ENCODE results near the gene ZPR1. TPM values are rescaled to one million over a fixed set of nuclear protein-coding genes. Genes with fewer than 3 reads are reported as not detected.

The ZPR1 gene
- total RNA-seq, 1 donor from 2014 or later: 84.1 TPM

DNA sequence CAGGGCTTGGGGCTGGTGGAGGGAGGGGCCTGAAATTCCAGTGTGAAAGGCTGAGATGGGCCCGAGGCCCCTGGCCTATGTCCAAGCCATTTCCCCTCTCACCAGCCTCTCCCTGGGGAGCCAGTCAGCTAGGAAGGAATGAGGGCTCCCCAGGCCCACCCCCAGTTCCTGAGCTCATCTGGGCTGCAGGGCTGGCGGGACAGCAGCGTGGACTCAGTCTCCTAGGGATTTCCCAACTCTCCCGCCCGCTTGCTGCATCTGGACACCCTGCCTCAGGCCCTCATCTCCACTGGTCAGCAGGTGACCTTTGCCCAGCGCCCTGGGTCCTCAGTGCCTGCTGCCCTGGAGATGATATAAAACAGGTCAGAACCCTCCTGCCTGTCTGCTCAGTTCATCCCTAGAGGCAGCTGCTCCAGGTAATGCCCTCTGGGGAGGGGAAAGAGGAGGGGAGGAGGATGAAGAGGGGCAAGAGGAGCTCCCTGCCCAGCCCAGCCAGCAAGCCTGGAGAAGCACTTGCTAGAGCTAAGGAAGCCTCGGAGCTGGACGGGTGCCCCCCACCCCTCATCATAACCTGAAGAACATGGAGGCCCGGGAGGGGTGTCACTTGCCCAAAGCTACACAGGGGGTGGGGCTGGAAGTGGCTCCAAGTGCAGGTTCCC, 41.8 kb upstream of the ZPR1 start, which contains the start of gene APOC3:
TSS of gene APOC3 (plus strand) at position 383 of the 659 bp plus-strand sequence. CDS start 676 bp downstream, outside the sequence.
- no peaks in the 10 kb centered on the region for H3K27me3 Mint-ChIP-seq (ENCODE audit: low read depth)
- H3K4me3 Mint-ChIP-seq (ENCODE audit: low read depth): no peak within 1 kb of the TSS
- no peaks in the 10 kb centered on the region for H3K36me3 Mint-ChIP-seq (ENCODE audit: low read depth)
- no peaks in the 10 kb centered on the region for H3K9me3 Mint-ChIP-seq
- DNase-seq (ENCODE audit: low spot score): no peak
- intact Hi-C loops (cut with micrococcal nuclease): no loop called here
- no peak within 1 kb of the TSS for H3K27ac Mint-ChIP-seq
- H3K4me1 Mint-ChIP-seq (ENCODE audit: low read depth): no peaks in the 10 kb centered on the region

DNA sequence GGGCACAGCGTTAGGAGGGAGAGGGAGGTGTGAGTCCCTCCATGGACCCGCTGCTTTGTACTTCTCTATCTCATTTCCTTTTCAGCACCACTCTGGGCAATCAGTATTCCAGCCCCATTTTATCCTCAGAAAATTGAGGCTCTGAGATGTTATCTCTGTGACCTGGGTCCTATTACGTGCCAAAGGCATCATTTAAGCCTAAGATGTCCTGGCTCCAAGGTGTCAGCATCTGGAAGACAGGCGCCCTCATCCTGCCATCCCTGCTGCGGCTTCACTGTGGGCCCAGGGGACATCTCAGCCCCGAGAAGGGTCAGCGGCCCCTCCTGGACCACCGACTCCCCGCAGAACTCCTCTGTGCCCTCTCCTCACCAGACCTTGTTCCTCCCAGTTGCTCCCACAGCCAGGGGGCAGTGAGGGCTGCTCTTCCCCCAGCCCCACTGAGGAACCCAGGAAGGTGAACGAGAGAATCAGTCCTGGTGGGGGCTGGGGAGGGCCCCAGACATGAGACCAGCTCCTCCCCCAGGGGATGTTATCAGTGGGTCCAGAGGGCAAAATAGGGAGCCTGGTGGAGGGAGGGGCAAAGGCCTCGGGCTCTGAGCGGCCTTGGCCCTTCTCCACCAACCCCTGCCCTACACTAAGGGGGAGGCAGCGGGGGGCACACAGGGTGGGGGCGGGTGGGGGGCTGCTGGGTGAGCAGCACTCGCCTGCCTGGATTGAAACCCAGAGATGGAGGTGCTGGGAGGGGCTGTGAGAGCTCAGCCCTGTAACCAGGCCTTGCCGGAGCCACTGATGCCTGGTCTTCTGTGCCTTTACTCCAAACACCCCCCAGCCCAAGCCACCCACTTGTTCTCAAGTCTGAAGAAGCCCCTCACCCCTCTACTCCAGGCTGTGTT, 41.1 kb upstream of the ZPR1 start:
- Mint-ChIP-seq H3K27me3 (ENCODE audit: low read depth) (no peaks in the 10 kb centered on the region), H3K4me3 (ENCODE audit: low read depth) (no peak overlapping the region), H3K27ac (no peak overlapping the region), H3K4me1 (ENCODE audit: low read depth) (no peaks in the 10 kb centered on the region), H3K9me3 (no peaks in the 10 kb centered on the region), H3K36me3 (ENCODE audit: low read depth) (no peaks in the 10 kb centered on the region)
- DNase-seq (ENCODE audit: low spot score): no peak
- intact Hi-C loops (cut with micrococcal nuclease): no loop called here

DNA sequence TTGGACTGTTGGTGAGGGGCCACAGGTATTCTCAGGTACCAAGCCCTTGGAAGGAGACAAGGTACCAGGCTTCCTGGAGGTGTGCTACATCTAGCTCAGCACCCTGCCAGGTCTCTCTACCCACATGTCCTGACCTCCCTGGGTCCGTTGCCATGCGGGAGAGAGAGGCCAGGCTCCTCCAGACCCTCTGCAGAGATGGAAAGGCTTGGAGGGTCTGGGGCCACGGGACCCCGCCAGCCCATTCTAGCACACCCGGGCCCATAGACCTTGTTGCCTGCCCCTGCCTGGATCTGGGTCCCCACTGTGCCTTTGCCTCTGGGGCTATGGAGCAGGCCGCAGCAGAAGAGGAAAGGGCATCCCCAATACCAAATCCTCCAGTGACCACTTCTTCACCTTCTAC, 39.6 kb upstream of the ZPR1 start:
- intact Hi-C loops (cut with micrococcal nuclease): no loop called here
- Mint-ChIP-seq H3K27ac (no peak overlapping the region), H3K36me3 (ENCODE audit: low read depth) (no peaks in the 10 kb centered on the region), H3K9me3 (no peaks in the 10 kb centered on the region), H3K4me3 (ENCODE audit: low read depth) (no peak overlapping the region), H3K4me1 (ENCODE audit: low read depth) (no peaks in the 10 kb centered on the region), H3K27me3 (ENCODE audit: low read depth) (no peaks in the 10 kb centered on the region)
- no peak for DNase-seq (ENCODE audit: low spot score)

DNA sequence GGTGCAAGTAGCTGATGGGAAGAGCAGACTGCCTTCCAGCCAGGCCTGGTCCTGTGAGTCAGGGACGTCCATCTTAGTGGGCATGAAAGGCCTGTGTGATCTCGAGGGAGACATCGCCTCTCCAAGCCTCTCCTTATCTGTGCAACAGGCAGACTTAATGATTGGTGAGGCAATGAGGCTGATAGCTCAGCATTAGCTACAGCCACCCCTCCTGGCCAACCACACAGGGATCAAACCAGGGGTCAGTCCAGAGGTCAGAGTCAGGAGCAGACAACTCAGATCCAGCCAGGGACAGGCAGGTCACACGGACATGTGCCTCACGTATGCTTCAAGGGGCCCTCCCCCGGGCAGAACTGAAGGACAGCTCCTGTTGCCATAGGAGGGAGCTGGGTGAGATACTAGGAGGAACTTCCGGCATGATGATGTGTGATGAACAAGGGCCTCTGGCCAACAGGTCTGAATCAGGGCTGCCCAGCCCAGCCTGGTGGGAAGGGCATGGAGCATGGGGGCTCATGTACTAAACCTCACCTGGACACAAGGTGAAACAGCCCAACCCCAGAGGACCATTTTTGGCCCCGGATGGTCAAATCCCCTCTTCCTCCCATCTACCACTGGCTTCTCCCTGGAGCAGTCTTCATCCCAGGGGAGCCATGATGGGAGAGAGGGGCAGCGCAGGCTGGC, 39.1 kb upstream of the ZPR1 start:
- intact Hi-C loops (cut with micrococcal nuclease): no loop called here
- H3K4me1 Mint-ChIP-seq (ENCODE audit: low read depth): no peaks in the 10 kb centered on the region
- no peaks in the 10 kb centered on the region for H3K27me3 Mint-ChIP-seq (ENCODE audit: low read depth)
- no peaks in the 10 kb centered on the region for H3K36me3 Mint-ChIP-seq (ENCODE audit: low read depth)
- H3K4me3 Mint-ChIP-seq (ENCODE audit: low read depth): no peak overlapping the region
- no peak for DNase-seq (ENCODE audit: low spot score)
- H3K27ac Mint-ChIP-seq: no peak overlapping the region
- H3K9me3 Mint-ChIP-seq: no peaks in the 10 kb centered on the region

DNA sequence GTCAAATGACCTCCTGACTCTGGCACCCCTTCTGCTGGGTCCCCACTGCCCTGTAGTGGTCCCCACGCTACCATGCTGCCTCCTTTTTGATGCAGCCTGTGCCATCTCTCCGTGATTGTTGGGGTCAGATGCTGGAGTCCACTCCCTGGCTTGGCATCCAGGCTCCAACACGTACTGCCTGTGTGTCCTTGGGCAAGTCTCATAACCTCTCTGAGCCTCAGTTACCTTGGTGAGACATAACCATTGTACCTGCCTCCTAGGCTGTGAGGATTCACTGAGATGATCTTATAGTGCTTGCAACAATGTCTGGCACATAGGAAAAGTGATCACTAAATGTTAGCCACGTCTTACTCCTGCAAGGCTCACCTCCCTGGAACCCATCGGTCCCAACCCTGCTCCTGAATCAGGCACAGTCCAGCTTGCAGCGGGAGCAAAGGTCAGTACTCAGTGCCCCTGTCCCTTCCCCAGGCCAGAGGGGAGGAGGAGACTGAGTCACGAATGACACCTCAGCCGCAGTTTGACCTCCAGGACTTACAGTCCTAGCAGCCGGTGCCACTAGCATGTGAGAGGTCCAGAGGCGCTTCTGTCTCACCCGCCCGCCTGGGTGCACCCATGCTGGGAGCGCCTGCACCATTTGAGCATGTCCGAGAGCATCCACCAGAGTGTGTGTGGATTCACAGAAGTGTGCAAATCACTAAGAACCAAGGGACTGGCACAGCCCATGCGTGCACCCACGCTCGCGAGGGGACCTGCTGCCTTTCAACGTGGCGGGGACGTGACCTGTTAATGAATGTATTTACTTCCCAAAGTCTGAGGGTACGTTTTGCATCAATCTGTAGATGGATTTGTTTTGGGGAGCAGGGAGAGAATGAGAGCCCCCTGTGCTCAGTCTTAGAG, 38.3 kb upstream of the ZPR1 start:
- intact Hi-C loops (cut with micrococcal nuclease): no loop called here
- Mint-ChIP-seq H3K4me1 (ENCODE audit: low read depth) (no peaks in the 10 kb centered on the region), H3K27ac (no peak overlapping the region)

DNA sequence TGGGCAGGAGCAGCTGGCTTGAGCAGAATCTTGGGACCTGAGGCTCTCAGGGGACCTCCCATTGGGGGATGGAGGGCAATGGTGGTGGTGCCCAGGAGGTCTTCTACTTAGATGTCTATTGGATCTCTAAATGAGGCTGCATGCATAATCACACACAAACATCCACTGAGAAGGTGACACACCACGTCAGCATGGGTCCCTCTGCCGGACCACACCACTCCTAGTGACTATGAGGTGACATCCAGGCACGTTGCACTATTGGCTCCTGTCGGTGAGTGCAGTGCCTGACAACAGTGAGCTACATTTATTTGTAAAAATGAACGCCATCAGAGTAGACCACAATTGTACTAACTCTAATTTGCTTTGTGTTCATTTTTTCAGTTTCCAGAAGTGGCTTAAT, 37.6 kb upstream of the ZPR1 start:
- Mint-ChIP-seq H3K4me3 (ENCODE audit: low read depth) (no peak overlapping the region), H3K36me3 (ENCODE audit: low read depth) (no peaks in the 10 kb centered on the region), H3K9me3 (no peaks in the 10 kb centered on the region), H3K27ac (no peak overlapping the region), H3K4me1 (ENCODE audit: low read depth) (no peaks in the 10 kb centered on the region), H3K27me3 (ENCODE audit: low read depth) (no peaks in the 10 kb centered on the region)
- no peak for DNase-seq (ENCODE audit: low spot score)
- intact Hi-C loops (cut with micrococcal nuclease): no loop called here

More for the DNA sequence above, 38.3 kb upstream of the ZPR1 start:
- Mint-ChIP-seq H3K36me3 (ENCODE audit: low read depth) (no peaks in the 10 kb centered on the region), H3K4me3 (ENCODE audit: low read depth) (no peak overlapping the region), H3K9me3 (no peaks in the 10 kb centered on the region), H3K27me3 (ENCODE audit: low read depth) (no peaks in the 10 kb centered on the region)
- no peak for DNase-seq (ENCODE audit: low spot score)

DNA sequence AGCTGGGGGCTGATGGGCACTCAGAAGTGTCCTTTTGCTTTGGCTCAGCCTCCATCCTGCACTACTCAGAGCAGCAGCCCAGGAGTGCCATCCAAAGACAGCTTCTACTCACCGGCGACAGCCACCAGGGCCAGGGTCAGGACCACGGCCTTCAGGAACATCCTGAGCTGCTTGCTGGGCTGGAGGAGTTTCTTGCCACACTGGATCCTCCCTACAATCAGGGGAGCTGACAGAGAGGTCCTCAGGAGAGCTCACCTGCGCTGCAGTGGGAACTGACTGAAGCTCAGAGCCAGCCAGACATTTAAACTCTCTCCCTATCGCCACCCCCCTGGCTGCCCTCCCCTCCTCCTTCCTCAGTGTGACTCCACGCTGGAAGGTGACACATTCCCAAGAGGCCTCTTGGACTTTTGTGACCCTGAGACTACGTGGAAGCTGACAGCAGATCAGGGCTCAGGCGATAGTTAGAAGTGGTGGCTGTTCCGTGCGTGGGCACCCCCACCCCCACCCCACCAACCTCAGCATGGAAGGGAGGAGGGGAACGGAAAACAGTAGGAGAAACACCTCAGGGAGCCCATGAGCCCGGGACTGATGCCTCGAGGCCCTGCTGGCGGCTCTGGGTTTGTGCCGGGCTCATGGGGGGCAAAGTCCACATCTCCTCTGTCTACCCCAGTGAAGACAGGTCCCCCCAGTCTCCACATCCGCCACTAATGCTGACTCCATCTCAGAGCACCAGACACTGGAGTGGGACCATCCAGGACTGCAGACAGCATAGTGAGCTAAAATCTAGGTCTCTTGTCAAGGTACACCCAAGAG, 35.4 kb upstream of the ZPR1 start, which contains the start of gene APOA4:
TSS of gene APOA4 (minus strand) at position 274 of the 813 bp plus-strand sequence. CDS start at position 161, 113 bp downstream.
- DNase-seq (ENCODE audit: low spot score): no peak
- Mint-ChIP-seq H3K9me3 (no peaks in the 10 kb centered on the region), H3K36me3 (ENCODE audit: low read depth) (no peaks in the 10 kb centered on the region), H3K4me1 (ENCODE audit: low read depth) (no peaks in the 10 kb centered on the region), H3K4me3 (ENCODE audit: low read depth) (no peak within 1 kb of the TSS), H3K27ac (no peak within 1 kb of the TSS), H3K27me3 (ENCODE audit: low read depth) (no peaks in the 10 kb centered on the region)
- intact Hi-C loops (cut with micrococcal nuclease): no loop called here

DNA sequence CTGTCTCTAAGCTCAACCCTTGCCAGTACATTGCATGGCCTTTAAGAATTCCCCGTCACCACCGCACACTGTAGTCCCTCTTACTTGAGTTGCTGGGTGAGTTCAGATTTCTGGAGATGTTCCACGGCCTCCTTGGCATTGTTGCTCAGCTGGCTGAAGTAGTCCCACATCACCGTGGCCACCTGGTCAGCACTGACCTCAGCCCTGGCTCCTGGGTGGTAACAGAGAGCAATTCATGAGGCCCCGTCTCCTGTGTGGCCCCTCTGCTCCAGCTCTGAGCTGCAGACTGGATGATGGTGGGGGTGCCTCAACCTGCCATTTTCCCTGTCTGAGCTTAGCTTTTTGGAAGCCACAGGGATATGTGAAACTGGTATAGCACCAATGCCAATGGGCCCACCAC, 34.8 kb upstream of the ZPR1 start:
- Mint-ChIP-seq H3K36me3 (ENCODE audit: low read depth) (no peaks in the 10 kb centered on the region), H3K9me3 (no peaks in the 10 kb centered on the region), H3K27ac (no peak overlapping the region), H3K27me3 (ENCODE audit: low read depth) (no peaks in the 10 kb centered on the region), H3K4me3 (ENCODE audit: low read depth) (no peak overlapping the region), H3K4me1 (ENCODE audit: low read depth) (no peaks in the 10 kb centered on the region)
- no peak for DNase-seq (ENCODE audit: low spot score)
- intact Hi-C loops (cut with micrococcal nuclease): no loop called here

DNA sequence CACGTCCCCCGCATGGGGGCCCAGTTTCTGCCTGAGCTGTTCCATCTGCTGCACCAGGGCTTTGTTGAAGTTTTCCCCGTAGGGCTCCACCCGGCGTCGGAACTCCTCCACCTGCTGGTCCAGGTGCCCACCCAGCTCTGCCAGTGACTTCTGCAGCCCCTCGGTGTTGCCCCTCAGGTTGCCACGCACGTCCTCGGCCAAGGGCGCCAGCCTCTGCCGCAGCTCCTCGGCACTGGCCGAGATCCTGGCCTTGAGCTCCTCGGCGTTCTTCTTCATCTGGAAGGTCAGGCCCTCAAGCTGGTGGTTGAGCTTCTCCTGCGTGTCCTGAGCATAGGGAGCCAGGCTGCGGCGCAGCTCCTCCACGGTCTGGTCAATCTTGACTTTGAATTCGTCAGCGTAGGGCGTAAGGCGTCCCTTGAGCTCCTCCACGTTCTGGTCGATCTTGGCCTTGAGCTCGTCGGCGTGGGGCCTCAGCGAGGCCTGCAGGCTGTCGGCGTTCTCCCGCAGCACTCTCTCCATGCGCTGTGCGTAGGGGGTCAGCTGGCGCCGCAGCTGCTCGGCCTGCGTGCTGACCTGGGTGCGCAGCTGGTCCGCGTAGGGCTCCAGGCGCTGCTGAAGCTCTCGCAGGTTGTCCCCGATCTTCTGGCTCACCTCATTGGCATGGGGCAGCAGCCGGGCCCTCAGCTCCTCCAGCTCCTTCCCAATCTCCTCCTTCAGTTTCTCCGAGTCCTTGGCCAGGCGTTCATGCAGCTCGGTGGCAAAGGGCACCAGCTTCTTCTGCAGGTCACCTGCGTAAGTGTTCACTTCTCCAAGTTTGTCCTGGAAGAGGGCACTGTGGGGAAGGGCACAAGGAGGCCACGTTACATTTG, 33.5 kb upstream of the ZPR1 start:
- intact Hi-C loops (cut with micrococcal nuclease): no loop called here
- H3K4me1 Mint-ChIP-seq (ENCODE audit: low read depth): no peaks in the 10 kb centered on the region
- H3K9me3 Mint-ChIP-seq: no peaks in the 10 kb centered on the region
- no peaks in the 10 kb centered on the region for H3K36me3 Mint-ChIP-seq (ENCODE audit: low read depth)
- H3K27ac Mint-ChIP-seq: no peak overlapping the region
- DNase-seq (ENCODE audit: low spot score): no peak
- H3K4me3 Mint-ChIP-seq (ENCODE audit: low read depth): no peak overlapping the region
- no peaks in the 10 kb centered on the region for H3K27me3 Mint-ChIP-seq (ENCODE audit: low read depth)

DNA sequence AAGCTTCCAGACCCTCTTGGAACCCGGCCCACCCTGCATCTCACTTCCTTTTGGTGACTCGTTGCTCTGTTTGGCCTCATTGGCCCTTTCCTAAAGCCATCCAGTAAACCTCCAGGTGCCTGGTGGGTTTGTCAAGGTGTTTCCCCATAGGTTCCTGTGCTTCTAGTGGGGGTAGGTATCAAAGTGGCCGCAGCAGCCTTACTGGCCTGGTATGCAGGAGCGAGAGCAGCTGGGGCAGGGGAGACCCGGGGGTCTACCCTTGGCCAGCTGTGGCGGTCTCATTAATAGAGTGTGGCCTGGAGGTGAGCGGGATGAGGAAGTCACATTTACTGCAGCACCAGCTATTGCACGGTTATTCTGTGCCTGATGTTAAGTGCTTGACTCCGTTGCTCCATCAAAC, 31.2 kb upstream of the ZPR1 start:
- DNase-seq (ENCODE audit: low spot score): no peak
- Mint-ChIP-seq H3K36me3 (ENCODE audit: low read depth) (no peaks in the 10 kb centered on the region), H3K4me1 (ENCODE audit: low read depth) (no peaks in the 10 kb centered on the region), H3K27ac (no peak overlapping the region), H3K4me3 (ENCODE audit: low read depth) (no peak overlapping the region), H3K9me3 (no peaks in the 10 kb centered on the region), H3K27me3 (ENCODE audit: low read depth) (peaks cover 2% of the 10 kb centered on the region)
- intact Hi-C loops (cut with micrococcal nuclease): no loop called here

DNA sequence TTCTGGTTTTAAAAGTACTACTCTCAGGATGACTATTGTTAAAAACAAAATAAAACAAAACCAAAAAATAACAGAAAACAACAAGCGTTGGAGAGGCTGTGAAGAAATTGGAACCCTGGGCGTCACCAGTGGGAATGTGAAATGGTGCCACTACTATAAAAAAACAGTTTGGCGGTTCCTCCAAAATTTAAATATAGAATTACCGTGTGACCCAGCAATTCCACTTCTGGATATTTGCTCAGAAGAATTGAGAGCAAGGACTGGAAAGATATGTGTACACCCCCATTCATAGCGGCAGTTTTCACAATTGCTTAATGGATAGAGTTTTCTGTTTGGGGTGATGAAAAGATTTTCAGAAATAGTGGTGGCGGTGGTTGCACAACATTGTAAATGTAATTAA, 26.7 kb upstream of the ZPR1 start:
- Mint-ChIP-seq H3K27ac (no peak overlapping the region), H3K27me3 (ENCODE audit: low read depth) (peaks cover 9% of the 10 kb centered on the region), H3K9me3 (no peaks in the 10 kb centered on the region), H3K36me3 (ENCODE audit: low read depth) (no peaks in the 10 kb centered on the region), H3K4me1 (ENCODE audit: low read depth) (no peaks in the 10 kb centered on the region), H3K4me3 (ENCODE audit: low read depth) (no peak overlapping the region)
- no peak for DNase-seq (ENCODE audit: low spot score)
- intact Hi-C loops (cut with micrococcal nuclease): no loop called here

All from activated T-helper 2 cell treated with anti-CD3 and anti-CD28 coated beads, Interferon-gamma antibody, Interleukin-2, Interleukin-4, amounts not matched to agents 10 μg/mL and 5 μg/mL and 100 μg/mL, durations not matched to agents 14 hours and 24 hours and 36 hours (primary cell).